Measurements from ENCODE around the gene ATP6V1F. TPM values are rescaled to one million over a fixed set of nuclear protein-coding genes. Genes with fewer than 3 reads are reported as not detected.

Gene ATP6V1F, protein sequence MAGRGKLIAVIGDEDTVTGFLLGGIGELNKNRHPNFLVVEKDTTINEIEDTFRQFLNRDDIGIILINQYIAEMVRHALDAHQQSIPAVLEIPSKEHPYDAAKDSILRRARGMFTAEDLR
- 100 to 1,000 TPM in 1 of 4 donors, 10 to 100 TPM in 3; 31.2 to 137 (median 61.3) TPM for total RNA-seq

DNA sequence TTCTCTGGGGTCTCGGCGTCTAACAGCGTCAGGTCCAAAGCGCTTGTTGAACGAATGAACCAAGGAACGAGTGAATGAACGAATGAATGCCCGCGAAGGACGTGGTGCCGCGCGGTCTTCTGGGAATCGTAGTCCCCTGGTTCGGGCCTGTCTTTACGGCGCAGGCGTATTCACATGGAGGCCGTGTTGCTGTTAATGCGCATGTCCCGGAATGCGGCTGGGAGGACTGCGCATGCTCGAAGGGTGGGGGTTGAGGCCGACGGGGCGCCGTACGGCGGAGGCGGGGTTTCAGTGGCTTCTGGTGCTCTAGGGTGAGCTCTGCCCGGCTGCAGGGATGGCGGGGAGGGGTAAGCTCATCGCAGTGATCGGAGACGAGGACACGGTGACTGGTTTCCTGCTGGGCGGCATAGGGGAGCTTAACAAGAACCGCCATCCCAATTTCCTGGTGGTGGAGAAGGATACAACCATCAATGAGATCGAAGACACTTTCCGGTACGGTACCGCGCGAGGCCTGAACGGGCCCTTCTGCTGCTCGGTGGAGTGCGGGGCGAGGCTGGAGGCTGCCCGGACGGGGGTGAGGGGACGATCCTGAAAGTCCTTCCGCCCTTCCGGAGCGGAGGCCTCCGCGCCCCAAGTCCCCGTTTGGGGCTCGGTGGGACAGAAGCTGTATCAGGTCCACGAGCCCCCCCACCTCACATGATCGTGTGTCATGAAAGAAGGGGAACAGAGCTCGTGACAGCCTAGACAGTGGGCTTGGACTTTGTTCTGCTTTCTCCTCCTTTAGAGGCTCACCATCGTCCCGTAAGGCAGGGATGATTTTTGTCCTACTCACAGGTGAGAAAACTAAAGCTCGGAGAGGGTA lies at the start of gene ATP6V1F:
ATP6V1F (plus strand) TSS at position 286 of the 862 bp plus-strand sequence; CDS start at position 335, 49 bp downstream.
- peak within 1 kb of the TSS; percentile 61 to 85 for H3K27ac ChIP-seq
- H3K27me3 ChIP-seq = no peaks in the 10 kb centered on the region
- H3K9me3 ChIP-seq = no peaks in the 10 kb centered on the region
- H3K4me3 ChIP-seq = peak within 1 kb of the TSS; percentile 58 to 94
- DNase-seq = peak; percentile 97 to 99
- no peaks in the 10 kb centered on the region for H3K36me3 ChIP-seq
- peak; percentile 70 to 76 for TF ChIP-seq POLR2A (IDR thresholded peaks at IDR 0.05)
- TF ChIP-seq, protein P1, sequence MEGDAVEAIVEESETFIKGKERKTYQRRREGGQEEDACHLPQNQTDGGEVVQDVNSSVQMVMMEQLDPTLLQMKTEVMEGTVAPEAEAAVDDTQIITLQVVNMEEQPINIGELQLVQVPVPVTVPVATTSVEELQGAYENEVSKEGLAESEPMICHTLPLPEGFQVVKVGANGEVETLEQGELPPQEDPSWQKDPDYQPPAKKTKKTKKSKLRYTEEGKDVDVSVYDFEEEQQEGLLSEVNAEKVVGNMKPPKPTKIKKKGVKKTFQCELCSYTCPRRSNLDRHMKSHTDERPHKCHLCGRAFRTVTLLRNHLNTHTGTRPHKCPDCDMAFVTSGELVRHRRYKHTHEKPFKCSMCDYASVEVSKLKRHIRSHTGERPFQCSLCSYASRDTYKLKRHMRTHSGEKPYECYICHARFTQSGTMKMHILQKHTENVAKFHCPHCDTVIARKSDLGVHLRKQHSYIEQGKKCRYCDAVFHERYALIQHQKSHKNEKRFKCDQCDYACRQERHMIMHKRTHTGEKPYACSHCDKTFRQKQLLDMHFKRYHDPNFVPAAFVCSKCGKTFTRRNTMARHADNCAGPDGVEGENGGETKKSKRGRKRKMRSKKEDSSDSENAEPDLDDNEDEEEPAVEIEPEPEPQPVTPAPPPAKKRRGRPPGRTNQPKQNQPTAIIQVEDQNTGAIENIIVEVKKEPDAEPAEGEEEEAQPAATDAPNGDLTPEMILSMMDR (IDR thresholded peaks at IDR 0.05) = peak in 2 of 4 experiments; percentile 20 to 23
- H3K4me1 ChIP-seq = peaks cover 12 to 31% of the 10 kb centered on the region in 2 donors
- intact Hi-C loops (cut with DNase I; ENCODE audit: low total_unique reads) = no loop called here

DNA sequence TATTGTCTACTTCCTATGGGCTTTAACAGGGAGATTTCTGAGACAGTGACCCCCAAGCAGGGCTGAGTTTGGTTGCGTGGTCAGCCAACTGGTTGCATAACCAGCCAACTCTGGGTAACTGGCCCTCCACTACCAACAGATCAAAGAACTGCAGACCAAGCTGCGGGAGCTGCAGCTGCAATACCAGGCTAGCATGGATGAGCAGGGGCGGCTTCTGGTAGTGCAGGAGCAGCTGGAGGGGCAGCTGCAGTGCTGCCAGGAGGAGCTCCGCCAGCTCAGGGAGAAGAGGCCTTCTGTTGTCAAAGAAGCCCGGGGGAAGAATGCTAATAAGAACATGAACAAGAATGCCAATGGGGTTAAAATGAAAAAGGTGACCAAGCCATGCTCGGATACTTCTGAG lies 48.2 kb upstream of the ATP6V1F start:
- Histone ChIP-seq H3K9me3 (no peaks in the 10 kb centered on the region), H3K27ac (no peak overlapping the region), H3K27me3 (no peaks in the 10 kb centered on the region), H3K4me3 (no peak overlapping the region), H3K36me3 (no peaks in the 10 kb centered on the region), H3K4me1 (no peaks in the 10 kb centered on the region)
- intact Hi-C loops (cut with DNase I; ENCODE audit: low total_unique reads) = no loop called here
- TF ChIP-seq, protein P1 (IDR thresholded peaks at IDR 0.05) = no peak
- TF ChIP-seq POLR2A (IDR thresholded peaks at IDR 0.05) = no peak
- no peak for DNase-seq

DNA sequence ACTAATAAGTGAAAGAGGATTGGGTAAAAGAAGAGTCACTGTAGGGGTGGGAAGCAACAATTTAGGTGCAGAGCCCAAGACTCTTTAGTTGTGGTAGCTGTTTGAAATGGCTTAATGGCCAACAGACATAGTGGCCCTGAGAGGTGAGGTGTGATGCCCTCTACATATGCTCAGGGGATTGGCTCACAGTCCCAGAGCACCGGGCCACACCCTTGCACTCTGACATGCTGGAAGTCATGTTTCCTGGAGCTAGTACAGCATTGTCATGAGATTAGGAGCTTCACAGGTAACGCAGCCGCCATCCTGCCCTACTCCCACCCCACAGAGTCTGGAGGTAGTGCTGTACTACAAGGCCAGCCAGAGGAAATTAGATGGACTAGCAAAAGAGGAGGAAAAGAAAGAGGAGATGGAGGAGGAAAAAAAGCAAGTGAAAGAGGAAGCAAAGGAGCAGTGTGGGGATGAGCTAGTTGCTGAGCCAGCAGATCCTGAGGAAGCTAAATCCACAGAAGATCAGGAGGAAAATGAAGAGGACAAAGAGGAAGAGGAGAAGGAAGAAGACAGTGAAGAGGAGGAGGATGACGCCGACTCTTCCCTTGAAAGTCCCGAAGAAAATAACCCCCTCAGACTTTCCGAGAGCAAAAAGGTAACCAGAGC lies 47.2 kb upstream of the ATP6V1F start:
- Histone ChIP-seq H3K9me3 (no peaks in the 10 kb centered on the region), H3K36me3 (no peaks in the 10 kb centered on the region), H3K4me1 (no peaks in the 10 kb centered on the region), H3K4me3 (no peak overlapping the region), H3K27me3 (no peaks in the 10 kb centered on the region), H3K27ac (no peak overlapping the region)
- no peak for DNase-seq
- intact Hi-C loops (cut with DNase I; ENCODE audit: low total_unique reads) = no loop called here
- TF ChIP-seq, protein P1 (IDR thresholded peaks at IDR 0.05) = no peak
- TF ChIP-seq POLR2A (IDR thresholded peaks at IDR 0.05) = no peak

DNA sequence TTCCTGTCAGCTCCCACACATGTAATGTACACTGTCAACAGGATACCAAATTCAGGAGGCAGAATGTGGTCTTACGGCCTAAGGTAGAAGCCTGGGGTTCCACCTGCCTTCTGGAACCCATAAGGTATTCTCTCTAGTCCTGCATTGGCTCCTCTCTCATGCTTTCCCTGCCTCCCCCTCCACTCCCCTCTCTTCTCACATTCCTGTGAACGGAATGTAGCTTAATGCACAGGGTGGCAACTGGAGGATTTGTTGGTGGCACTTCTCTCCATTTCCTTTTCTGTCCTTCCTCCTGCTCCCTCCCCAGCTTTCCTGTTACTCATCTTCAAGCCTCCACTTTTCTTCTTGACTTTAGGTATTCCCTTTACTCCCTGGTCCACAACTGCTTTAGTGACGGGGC lies 44.0 kb upstream of the ATP6V1F start:
- Histone ChIP-seq H3K36me3 (no peaks in the 10 kb centered on the region), H3K4me3 (no peak overlapping the region), H3K4me1 (no peaks in the 10 kb centered on the region), H3K9me3 (no peaks in the 10 kb centered on the region), H3K27me3 (no peaks in the 10 kb centered on the region), H3K27ac (no peak overlapping the region)
- TF ChIP-seq POLR2A (IDR thresholded peaks at IDR 0.05) = no peak
- TF ChIP-seq, protein P1 (IDR thresholded peaks at IDR 0.05) = no peak
- intact Hi-C loops (cut with DNase I; ENCODE audit: low total_unique reads) = no loop called here
- DNase-seq = no peak

DNA sequence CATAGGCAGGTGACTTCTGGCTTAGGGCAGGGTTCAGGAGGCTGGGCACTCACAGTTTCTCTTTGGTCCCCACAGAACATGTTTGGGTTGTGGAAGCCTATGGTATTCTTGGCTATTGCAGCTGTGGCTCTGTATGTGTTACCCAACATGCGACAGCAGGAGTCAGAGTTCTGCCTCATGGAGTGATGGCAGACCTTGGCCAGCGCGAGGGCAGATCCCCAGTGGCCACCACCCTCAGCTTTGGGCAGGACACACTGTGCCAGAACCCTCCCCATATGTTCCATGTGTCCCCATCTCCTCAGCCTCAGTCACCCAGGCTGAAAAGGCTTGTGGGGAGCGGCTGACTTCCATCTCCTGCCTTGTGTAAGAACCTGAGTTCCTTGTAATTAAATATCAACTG lies 40.9 kb upstream of the ATP6V1F start:
- Histone ChIP-seq H3K27ac (no peak overlapping the region), H3K4me1 (no peaks in the 10 kb centered on the region), H3K9me3 (no peaks in the 10 kb centered on the region), H3K27me3 (no peaks in the 10 kb centered on the region), H3K36me3 (no peaks in the 10 kb centered on the region), H3K4me3 (no peak overlapping the region)
- no peak for TF ChIP-seq POLR2A (IDR thresholded peaks at IDR 0.05)
- TF ChIP-seq, protein P1 (IDR thresholded peaks at IDR 0.05) = no peak
- intact Hi-C loops (cut with DNase I; ENCODE audit: low total_unique reads) = no loop called here
- DNase-seq = no peak
